DMS153 treated with DMSO at 0.1 percent for 48 hours (cell line): ENCODE measurements around the gene MAS1L.
"Not testable (repeated sequence)": the region's sequence is repeated elsewhere in the genome, so short reads cannot be mapped to it uniquely, and the experiment has no call there.

Experiments used
- DNase-seq: peaks from one replicate; lab custom pipeline; 2025; ENCODE audit not compliant: unreplicated experiment; lab: John Stamatoyannopoulos, UW

Gene MAS1L

DNA sequence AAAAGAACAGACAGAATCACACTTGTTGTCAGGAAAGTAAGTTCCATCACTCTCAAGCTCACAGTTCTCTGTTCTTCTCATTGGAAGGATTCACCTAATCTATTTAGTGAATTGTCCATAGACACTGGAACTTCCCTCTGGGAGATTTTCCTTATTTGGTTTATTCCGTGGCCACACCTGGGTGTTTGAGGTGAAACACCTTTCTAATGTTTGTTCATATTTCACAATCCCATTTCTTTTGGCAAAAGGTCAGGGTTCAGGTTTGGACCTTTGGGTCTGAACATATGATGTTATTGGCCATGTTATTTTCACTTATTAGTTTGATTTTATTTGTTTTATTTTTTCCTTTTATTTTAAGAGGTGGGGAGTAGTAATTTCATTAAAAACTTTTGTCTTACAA is 4.0 kb downstream of the MAS1L start:
- no peak for DNase-seq

DNA sequence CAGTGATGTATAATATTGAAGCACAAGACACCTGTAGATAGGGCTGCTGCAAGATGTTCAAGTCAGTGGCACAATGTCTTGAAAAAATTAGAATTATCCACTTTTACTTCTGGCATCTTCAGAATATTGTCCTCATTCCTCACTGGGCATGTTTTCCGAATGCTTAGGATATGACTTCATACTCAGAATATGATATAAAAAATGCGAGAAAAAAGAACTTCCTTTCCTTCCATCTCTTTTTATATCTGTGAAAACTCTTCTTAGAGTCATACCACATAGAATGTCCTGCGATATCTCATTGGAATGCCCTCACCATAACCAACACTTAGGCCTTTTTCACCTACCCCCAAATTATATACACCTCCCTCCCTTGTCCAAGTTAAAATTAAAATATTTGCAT is 4.6 kb downstream of the MAS1L start:
- DNase-seq = no peak

DNA sequence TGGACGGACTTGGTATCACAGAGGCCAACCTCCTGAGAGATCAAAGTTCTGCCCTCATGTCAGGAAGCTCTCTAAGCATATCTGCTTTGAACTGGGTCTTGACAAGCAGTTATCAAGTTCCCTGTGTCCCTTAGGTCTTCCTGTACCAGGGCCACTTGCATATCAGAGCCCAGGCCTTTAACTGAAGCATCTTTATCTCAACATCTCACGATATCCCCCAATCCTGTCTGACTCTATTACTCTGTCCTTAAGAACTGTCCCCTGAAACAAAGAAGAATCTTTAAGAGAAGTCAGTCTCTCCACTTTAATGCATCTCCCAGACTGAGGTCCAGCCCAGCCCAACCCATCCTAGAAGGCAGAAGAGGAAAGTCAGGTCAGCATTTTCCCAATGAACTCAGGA is 8.2 kb downstream of the MAS1L start:
- no peak for DNase-seq

DNA sequence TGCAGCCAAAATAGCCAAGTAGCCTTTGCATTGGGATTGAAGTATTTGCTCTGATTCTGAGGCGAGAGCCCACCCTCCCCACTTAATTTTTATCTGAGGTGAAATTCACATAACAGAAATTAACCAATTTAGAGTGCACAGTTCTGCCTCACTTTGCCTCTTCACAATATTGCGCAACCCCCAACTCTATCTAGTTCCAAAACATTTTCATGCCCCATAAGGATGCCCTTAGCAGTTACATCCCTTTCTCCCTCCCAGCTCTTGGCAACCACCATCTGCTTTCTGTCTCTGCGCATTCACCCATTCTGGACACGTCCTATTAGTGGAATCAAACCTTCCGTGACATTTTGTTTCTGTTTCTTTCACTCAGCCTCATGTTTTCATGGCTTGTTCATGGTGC is 9.0 kb downstream of the MAS1L start:
- no peak for DNase-seq

DNA sequence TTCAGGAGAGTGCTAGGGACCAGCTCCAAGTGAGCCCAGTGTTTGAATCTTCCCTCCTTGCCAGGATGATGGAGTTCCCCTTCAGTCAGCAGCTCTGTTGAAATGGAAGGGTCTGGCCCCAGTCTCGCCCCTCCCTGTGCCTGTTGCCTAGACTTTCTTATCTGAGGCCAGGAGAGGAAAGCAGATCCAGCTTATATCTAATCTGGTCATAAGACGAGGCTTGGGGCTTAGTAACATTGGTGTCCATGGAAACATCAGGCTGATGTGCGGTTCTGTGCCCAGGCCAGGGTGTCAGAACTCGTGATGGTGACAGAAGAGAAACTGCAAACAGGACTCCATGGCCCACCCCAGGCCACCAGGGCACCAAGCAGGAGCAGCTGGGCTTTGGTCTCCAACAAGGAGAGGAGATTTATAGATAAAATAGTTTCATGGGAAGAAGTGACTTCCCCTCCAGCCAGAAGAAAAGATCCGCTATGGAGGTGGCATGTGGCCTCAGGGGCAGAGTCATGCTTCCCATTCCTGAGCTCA is 9.8 kb downstream of the MAS1L start:
- no peak for DNase-seq

DNA sequence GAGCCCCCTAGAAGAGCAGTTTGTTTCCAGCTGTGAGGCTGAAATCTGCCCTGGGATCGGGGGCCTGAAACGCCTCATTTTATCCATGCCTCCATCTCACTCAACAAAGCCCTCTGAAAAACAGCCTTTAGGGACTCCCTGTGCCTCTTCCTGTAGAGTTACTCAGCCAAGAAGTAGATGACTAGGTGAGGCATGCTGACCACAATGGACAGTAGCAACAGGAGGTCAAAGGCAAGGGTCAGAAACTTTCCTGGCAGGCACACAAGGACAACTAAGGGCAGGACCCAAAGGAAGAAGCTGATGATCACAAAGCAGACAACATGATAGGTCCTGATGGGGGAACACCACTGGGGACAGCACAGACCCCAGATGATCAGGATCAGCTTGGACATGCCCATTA is 12.8 kb downstream of the MAS1L start:
- no peak for DNase-seq

DNA sequence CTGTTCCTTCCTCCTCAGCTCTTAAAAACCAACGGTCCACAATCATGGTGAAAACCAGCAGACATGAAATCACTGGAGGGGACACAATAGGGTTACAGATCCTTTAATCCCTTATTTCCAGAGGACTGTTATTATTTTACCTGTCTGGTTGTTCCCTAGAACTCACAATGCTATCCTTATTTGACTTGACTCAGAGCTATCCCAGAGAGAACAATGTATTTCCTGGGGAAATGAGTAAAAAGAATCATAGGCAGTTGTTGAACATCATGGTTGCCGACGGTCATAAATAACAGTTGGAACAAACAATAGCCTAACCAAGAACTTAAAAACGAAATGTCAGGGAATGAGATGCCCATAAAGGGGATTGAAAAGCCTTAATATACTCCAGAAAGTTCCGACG is 21.5 kb downstream of the MAS1L start:
- DNase-seq = no peak

DNA sequence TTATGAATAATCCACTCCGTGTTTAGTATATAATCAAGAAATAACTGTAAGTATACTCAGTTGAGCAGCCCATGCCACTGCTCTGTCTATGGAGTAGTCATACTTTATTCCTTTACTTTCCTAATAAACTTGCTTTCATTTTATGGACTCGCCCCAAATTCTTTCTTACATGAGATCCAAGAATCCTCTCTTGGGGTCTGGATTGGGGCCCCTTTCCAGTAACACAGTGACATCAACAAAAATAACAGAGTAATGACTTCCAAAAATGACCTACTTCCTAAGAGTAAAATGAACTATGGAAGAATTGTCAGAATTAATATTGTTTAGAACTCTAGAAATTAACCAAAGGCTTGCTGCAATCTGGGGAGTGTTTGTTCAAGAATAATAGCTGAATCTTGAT is 22.0 kb downstream of the MAS1L start:
- DNase-seq = no peak

DNA sequence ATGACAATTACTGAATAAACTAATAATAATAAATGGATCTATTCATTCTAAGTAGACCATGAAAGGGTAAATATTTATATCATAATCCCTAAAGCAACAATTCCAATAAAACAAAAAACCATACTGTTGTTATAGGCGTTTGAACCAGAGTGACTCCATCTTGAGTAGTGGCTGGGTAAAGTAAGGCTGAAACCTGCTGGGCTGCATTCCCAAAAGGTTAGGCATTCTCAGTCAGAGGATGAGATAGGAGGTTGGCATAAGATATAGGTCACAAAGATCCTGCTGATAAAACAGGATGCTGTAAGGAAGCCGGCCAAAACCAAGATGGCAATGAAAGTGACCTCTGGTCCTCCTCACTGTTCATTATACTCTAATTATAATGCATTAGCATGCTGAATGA is 22.5 kb downstream of the MAS1L start:
- no peak for DNase-seq

DNA sequence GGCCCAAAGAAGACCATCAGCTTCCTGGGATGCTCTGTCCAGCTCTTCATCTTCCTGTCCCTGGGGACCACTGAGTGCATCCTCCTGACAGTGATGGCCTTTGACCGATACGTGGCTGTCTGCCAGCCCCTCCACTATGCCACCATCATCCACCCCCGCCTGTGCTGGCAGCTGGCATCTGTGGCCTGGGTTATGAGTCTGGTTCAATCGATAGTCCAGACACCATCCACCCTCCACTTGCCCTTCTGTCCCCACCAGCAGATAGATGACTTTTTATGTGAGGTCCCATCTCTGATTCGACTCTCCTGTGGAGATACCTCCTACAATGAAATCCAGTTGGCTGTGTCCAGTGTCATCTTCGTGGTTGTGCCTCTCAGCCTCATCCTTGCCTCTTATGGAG is 25.7 kb downstream of the MAS1L start:
- no peak for DNase-seq

DNA sequence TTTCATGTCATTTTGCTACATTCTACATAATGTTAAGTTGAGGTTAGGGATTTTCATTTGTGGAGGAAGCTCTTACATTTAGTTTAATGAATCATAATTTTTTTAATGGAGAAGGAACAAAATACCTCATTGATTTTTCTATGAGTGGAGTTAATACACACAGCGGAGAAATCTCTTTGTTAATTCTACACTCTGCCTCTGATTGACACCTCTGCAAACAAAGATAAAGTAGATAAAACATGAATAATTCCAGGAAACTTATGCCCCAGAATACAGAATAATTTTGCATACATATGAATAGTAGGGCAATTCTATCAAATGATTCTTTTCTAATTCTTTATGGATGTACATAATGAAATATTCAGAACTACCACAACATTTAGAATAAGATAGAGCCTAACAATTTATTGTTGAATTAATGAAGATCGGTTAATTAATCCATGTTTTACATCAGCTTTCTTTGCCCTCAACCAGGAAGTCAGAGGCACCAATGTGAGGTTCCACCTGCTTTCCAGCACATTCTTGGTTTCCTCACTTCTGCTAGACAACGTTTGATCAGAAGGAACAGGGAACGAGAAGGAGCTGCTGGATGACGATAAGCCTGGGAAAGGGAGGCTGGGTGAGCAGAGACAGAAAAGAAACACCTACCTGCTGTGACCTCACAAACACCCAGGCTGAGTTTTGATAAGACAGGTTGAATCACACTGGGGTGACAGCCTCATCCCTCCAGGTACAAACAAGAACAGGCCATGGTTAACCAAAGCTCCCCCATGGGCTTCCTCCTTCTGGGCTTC is 26.5 kb downstream of the MAS1L start:
- no peak for DNase-seq

DNA sequence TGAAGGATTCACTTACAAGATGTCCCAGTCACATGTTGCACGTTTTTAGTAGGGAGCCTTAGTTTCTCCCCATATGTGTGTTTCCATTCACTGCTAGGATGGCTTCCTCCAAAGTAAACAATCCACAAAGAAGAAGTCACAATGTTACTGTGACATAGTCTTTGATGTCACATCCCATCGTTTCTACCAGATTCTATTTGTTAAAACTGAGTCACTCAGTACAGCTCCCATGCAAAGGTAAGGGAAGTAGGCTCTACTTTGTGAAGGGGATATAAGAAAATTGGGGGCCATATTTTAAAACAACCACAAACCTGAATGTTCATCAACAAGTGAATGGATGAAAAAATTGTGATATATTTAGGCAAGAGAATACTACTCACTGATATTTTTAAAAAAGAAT is 30.8 kb downstream of the MAS1L start, which contains the start of the genes OR11A1 and OR2H1:
Gene OR11A1, minus strand, starts transcription at position 101 of the 400 bp plus-strand sequence. CDS start 29,430 bp downstream, outside the sequence.
Gene OR2H1, plus strand, starts transcription at position 185 of the 400 bp plus-strand sequence. CDS start 4,615 bp downstream, outside the sequence.
- DNase-seq = no peak

DNA sequence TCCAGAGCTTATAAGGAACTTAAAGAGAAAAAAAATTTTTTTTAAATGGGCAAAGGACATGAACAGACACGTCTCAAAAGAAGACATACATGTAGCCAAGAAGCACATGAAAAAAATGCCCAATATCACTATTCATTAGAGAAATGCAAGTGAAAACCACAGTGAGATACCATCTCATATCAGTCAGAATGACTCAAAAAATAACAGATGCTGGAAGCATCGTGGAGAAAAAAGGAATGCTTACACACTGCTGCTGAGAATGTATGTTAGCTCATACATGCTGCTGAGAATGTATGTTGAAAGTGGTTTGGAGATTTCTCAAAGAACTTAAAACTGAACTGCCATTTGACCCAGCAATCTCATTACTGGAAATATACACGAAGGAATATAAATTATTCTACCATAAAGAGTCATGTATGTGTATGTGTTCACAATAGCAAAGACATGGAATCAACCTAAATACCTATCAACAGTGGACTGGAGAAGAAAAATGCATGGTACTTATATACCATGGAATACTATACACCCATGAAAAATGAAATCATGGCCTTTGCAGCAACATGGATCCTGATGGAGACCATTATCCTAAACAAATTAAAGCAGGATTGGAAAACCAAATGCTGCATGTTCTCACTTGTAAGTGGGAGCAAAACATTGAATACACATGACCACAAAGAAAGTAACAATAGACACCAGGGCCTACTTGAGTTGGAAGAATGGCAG is 36.1 kb downstream of the MAS1L start:
- DNase-seq = no peak

DNA sequence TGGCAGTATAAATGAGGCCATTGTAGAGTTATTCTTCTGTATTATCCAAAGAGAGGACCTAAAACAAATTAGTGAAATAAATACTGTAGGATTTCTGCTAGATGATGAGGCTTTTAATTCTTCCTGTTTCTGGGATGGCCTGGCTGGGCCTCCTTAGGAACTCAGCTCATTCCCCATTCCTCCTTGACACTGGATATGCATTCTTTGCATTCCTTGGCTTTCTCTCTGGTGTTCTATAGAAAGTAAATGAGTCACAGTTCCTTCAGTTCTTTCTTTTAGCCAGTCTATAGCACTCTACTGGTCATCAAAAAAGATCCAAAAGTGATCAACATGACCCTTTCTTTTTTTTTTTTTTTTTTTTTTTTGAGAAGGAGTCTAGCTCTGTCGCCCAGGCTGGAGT is 40.1 kb downstream of the MAS1L start:
- DNase-seq = no peak

DNA sequence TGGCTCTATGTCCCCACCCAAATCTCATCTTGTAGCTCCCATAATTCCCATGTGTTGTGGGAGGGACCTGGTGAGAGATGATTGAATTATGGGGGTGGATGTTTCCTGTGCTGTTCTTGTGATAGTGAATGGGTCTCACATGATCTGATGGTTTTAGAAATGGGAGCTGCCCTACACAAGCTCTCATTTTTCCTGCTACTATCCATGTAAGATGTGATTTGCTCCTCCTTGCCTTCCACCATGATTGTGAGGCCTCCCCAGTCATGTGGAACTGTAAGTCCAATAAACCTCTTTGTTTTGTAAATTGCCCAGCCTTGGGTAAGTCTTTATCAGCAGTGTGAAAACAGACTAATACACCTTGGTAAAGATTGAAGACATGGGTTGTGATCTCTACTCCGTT is 43.7 kb downstream of the MAS1L start:
- not testable (repeated sequence) for DNase-seq

DNA sequence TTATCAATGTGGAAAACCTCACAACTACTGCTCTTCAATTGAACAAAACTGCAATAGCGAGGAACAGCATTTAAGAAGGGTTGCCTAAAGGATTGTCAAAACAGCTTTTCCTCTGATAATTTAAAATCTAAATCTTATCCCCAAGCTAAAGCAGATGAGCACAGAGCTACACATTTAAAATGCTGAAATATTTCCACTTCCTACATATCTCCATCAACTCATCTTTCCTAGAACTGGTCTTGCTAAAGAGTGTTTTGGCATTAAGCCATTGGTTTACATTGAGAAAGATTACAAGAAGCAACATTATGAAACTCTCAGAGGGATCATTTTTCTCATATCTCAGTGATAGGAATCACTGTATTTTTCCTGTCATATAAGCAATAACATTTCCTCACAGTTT is 45.0 kb downstream of the MAS1L start:
- no peak for DNase-seq

DNA sequence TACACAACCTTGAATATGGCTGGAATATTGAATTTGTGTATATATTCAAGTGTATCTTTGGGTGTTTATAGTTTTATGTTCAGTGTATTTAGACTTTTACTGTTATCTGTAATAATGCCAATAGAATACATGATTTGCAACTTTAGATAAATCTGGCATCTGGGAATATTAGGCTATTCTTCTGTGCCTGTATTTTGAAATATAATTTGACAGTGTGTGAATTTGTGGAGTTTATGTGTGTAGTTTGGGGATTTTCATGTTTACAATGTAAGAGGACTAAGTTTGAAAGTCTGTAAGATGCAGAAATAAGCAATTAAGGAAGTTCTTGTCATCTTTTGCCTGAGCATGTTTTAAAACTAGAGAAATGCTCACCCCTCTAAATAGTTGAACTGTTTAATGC is 48.8 kb downstream of the MAS1L start, which contains the start of gene OR10C1:
Gene OR10C1, plus strand, starts transcription at position 301 of the 400 bp plus-strand sequence. CDS start 710 bp downstream, outside the sequence.
- no peak for DNase-seq

DNA sequence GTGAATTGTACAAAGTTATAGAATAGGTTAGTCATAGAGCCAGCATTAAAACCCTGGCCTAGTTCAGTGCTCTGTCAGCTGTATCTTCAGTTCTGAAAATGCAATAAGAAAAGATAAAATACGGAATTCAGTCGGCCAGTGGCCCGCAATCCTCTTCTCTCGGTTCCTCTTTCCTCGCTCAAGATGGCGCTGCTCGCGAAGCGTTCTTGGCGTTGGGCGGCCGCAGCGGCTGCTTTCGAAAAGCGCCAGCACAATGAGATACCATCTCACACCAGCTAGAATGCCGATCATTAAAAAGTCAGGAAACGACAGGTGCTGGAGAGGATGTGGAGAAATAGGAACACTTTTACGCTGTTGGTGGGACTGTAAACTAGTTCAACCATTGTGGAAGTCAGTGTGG is 51.0 kb downstream of the MAS1L start:
- not testable (repeated sequence) for DNase-seq
